DOHH2 (cell line): ENCODE results near the gene TCTN1.
"Not testable (repeated sequence)": the region's sequence is repeated elsewhere in the genome, so short reads cannot be mapped to it uniquely, and the experiment has no call there.

Experiments used
- H3F3A ChIP-seq: fragments of 200-600 bp; sonication (generic), shearing (Covaris generic); 2 replicates; pipeline ENCODE4 v1.6.0; 2016; ENCODE audit warnings: antibody characterized with exemption, mild to moderate bottlenecking; ENCODE audit not compliant: control insufficient read depth, insufficient read depth
- H3K27ac ChIP-seq: fragments of 200-600 bp; sonication (generic); 2 replicates; pipeline ENCODE4 v1.5.1; 2014; ENCODE audit warnings: low read depth, mild to moderate bottlenecking, low read length, moderate library complexity
- H3K27me3 ChIP-seq: fragments of 200-600 bp; sonication (generic); 2 replicates; pipeline ENCODE4 v1.6.1; 2014; ENCODE audit warnings: mild to moderate bottlenecking, low read length, mixed read lengths; ENCODE audit not compliant: control insufficient read depth
- H3K36me3 ChIP-seq: fragments of 200-600 bp; sonication (generic); 2 replicates; pipeline ENCODE4 v1.6.1; 2014; ENCODE audit warnings: mild to moderate bottlenecking, low read length, moderate library complexity, mixed read lengths; ENCODE audit not compliant: control insufficient read depth
- H3K4me1 ChIP-seq: fragments of 200-600 bp; sonication (generic); 2 replicates; pipeline ENCODE4 v1.6.1; 2014; ENCODE audit warnings: mild to moderate bottlenecking, low read length, mixed read lengths; ENCODE audit not compliant: control insufficient read depth
- H3K4me2 ChIP-seq: fragments of 200-600 bp; sonication (generic); 2 replicates; pipeline ENCODE4 v1.6.0; 2014; ENCODE audit warnings: mild to moderate bottlenecking, low read length, moderate library complexity
- H3K4me3 ChIP-seq: fragments of 200-600 bp; sonication (generic); 2 replicates; pipeline ENCODE4 v1.5.1; 2014; ENCODE audit warnings: mild to moderate bottlenecking, low read length, mixed read lengths
- H3K79me2 ChIP-seq: fragments of 200-600 bp; sonication (generic); 2 replicates; pipeline ENCODE4 v1.6.1; 2014; ENCODE audit warnings: mild to moderate bottlenecking, low read length, mixed read lengths; ENCODE audit not compliant: control insufficient read depth
- H3K9me2 ChIP-seq: fragments of 200-600 bp; sonication (generic); replicated peaks from 2 replicates; pipeline ENCODE4 v1.6.1; 2014; ENCODE audit warnings: mild to moderate bottlenecking, low read length, mixed read lengths; ENCODE audit not compliant: control insufficient read depth
- H3K9me3 ChIP-seq: fragments of 200-600 bp; sonication (generic); 2 replicates; pipeline ENCODE4 v1.6.1; 2014; ENCODE audit warnings: antibody characterized with exemption, low read length, mixed read lengths; ENCODE audit not compliant: control insufficient read depth, insufficient read depth
- H4K20me1 ChIP-seq: fragments of 200-600 bp; sonication (generic); 2 replicates; pipeline ENCODE4 v1.6.0; 2014; ENCODE audit warnings: low read depth, mild to moderate bottlenecking, antibody characterized with exemption, low read length, moderate library complexity; ENCODE audit not compliant: control insufficient read depth, insufficient read depth
- CTCF ChIP-seq: fragments of 200-600 bp; sonication (generic); IDR thresholded peaks from one replicate; pipeline ENCODE4 v1.5.1; 2014; ENCODE audit warnings: antibody characterized with exemption, mild to moderate bottlenecking, low read depth, low read length; ENCODE audit not compliant: poor library complexity, severe bottlenecking
- EZH2phosphoT487 ChIP-seq: fragments of 200-600 bp; sonication (generic); IDR thresholded peaks from 2 replicates; pipeline ENCODE4 v1.6.1; 2017; ENCODE audit warnings: borderline replicate concordance, mild to moderate bottlenecking, antibody characterized with exemption, low read length, moderate library complexity, mixed read lengths

TCTN1 gene

DNA sequence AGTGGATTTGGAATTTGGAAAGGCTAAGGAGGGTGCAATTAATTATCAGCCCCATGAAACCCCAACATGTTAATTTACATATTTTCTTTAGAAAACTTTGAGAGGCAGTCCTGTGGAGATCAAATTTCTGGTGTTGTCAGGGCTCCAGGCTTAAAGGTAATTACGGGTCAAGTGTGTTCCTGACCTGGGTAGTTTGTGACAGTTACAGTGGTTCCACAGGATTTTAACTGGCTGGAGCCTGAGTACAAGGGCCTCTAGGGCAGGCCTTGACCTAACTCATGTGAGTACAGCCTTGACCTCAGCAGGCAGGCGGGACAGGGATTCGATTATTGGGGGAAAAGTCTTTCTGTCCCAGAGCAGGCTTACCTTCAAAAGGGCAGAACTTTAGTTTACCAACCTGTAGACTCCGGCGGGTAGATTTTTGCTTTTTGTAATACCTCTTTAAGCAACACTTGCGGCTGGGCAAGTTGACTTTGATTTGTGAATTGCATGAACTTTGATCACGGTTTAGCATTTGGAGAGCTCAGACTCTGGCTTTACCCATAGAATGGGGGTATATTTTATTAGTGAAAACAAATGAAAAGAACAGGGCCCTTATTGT lies 22.4 kb upstream of the TCTN1 start:
- Histone ChIP-seq H3K9me2 (no peaks in the 10 kb centered on the region), H3K4me2 (peak overlapping the region; percentile 46; the same call in 1 of the 2 replicates), H3K4me1 (peaks cover 24% of the 10 kb centered on the region)

GRCh38 chr12:110592078-110592477 lies 21.9 kb upstream of the TCTN1 start:
- no peak overlapping the region for H3K27ac ChIP-seq
- no peak overlapping the region for H3K4me3 ChIP-seq
- H3K4me2 ChIP-seq: no peak overlapping the region
- H3K4me1 ChIP-seq: peaks cover 24% of the 10 kb centered on the region
- no peak for TF ChIP-seq CTCF
- TF ChIP-seq EZH2phosphoT487: no peak
- no peaks in the 10 kb centered on the region for H4K20me1 ChIP-seq
- no peaks in the 10 kb centered on the region for H3K36me3 ChIP-seq
- no peaks in the 10 kb centered on the region for H3K27me3 ChIP-seq
- no peaks in the 10 kb centered on the region for H3K9me2 ChIP-seq
- no peaks in the 10 kb centered on the region for H3K9me3 ChIP-seq
- no peaks in the 10 kb centered on the region for H3K79me2 ChIP-seq
- peaks cover 12% of the 10 kb centered on the region for H3F3A ChIP-seq

More for the DNA sequence above, 22.4 kb upstream of the TCTN1 start:
- Histone ChIP-seq H3F3A (peaks cover 12% of the 10 kb centered on the region), H4K20me1 (no peaks in the 10 kb centered on the region), H3K9me3 (no peaks in the 10 kb centered on the region), H3K27me3 (no peaks in the 10 kb centered on the region), H3K4me3 (no peak overlapping the region), H3K27ac (no peak overlapping the region), H3K79me2 (no peaks in the 10 kb centered on the region), H3K36me3 (no peaks in the 10 kb centered on the region)
- no peak for TF ChIP-seq CTCF
- no peak for TF ChIP-seq EZH2phosphoT487

- H4K20me1 ChIP-seq: not testable (repeated sequence)
- peaks cover 12% of the 10 kb centered on the region for H3F3A ChIP-seq
These were observed 21.0 kb upstream of the TCTN1 start for GRCh38 chr12:110592919-110593318.

DNA sequence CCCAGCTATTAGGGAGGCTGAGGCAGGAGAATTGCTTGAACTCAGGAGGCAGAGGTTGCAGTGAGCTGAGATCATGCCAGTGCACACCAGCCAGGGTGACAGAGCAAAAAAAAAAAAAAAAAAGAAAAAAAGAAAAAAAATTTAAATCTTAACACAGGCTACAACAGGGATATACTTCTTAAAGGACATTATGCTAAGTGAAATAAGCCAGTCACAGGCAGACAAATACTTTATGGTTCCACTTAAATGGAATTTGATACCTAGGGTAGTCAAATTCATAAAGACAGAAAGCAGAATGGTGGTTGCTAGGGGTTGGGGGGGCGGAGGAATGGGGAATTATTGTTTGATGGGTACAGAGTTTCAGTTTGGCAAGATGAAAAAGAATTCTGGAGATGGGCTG lies 16.0 kb upstream of the TCTN1 start:
- no peaks in the 10 kb centered on the region for H4K20me1 ChIP-seq
- H3K27ac ChIP-seq: no peak overlapping the region
- H3F3A ChIP-seq: no peaks in the 10 kb centered on the region
- no peaks in the 10 kb centered on the region for H3K36me3 ChIP-seq
- H3K4me2 ChIP-seq: no peak overlapping the region
- H3K4me1 ChIP-seq: peaks cover 17% of the 10 kb centered on the region
- no peak for TF ChIP-seq EZH2phosphoT487
- no peak for TF ChIP-seq CTCF
- no peak overlapping the region for H3K4me3 ChIP-seq
- H3K9me2 ChIP-seq: no peaks in the 10 kb centered on the region
- H3K9me3 ChIP-seq: no peaks in the 10 kb centered on the region
- no peaks in the 10 kb centered on the region for H3K27me3 ChIP-seq
- no peaks in the 10 kb centered on the region for H3K79me2 ChIP-seq

More at GRCh38 chr12:110592919-110593318, 21.0 kb upstream of the TCTN1 start:
- H3K4me1 ChIP-seq: peaks cover 24% of the 10 kb centered on the region
- H3K4me3 ChIP-seq, H3K9me3 ChIP-seq, H3K79me2 ChIP-seq, H3K27me3 ChIP-seq, H3K36me3 ChIP-seq, H3K27ac ChIP-seq, H3K9me2 ChIP-seq, H3K4me2 ChIP-seq: not testable (repeated sequence)
